SJSA1 (cell line): ENCODE data around the gene GPATCH1. TPM values are rescaled to one million over a fixed set of nuclear protein-coding genes. Genes with fewer than 3 reads are reported as not detected.
"Not testable (repeated sequence)": the region's sequence is repeated elsewhere in the genome, so short reads cannot be mapped to it uniquely, and the experiment has no call there.

Experiments used
- DNase-seq, 2 experiments: peaks; one replicate each; pipeline ENCODE4 v3.0.0-alpha.2; 2015 to 2020; ENCODE audit warnings: low spot score in 2 of 2, low read depth in 1 of 2
- H3K27ac ChIP-seq: fragments of 250-450 bp; sonication (Bioruptor Pico); 2 replicates; pipeline ENCODE4 v1.5.1; 2020; ENCODE audit warnings: mild to moderate bottlenecking, moderate library complexity
- H3K27me3 ChIP-seq: fragments of 250-450 bp; sonication (Bioruptor Pico); replicated peaks from 2 replicates; pipeline ENCODE4 v1.5.1; 2020; ENCODE audit warnings: mild to moderate bottlenecking, moderate library complexity
- H3K36me3 ChIP-seq: fragments of 250-450 bp; sonication (Bioruptor Pico); 2 replicates; pipeline ENCODE4 v1.5.1; 2020; ENCODE audit warnings: mild to moderate bottlenecking
- H3K4me1 ChIP-seq: fragments of 250-450 bp; sonication (Bioruptor Pico); replicated peaks from 2 replicates; pipeline ENCODE4 v1.6.1; 2021; ENCODE audit warnings: mild to moderate bottlenecking
- H3K4me3 ChIP-seq: fragments of 250-450 bp; sonication (Bioruptor Pico); 2 replicates; pipeline ENCODE4 v1.5.1; 2020; ENCODE audit warnings: mild to moderate bottlenecking
- H3K9me3 ChIP-seq: fragments of 250-450 bp; sonication (Bioruptor Pico); replicated peaks from 2 replicates; pipeline ENCODE4 v1.5.1; 2020; ENCODE audit warnings: mild to moderate bottlenecking
- total RNA-seq: library from RNA; depleted of rRNA; stranded (reverse); fragments of >200 nt; shearing (Covaris generic); gene quantifications from 2 replicates; pipeline ENCODE4 v1.2.3, GENCODE V29; 2014; rRNA removed

The GPATCH1 gene
- 12.1 and 18.3 TPM in 2 replicates for total RNA-seq

GRCh38 chr19:33080761-33081681, at the start of gene GPATCH1:
Gene GPATCH1 (plus strand): TSS chr19:33081181. CDS start chr19:33081194, 13 bp downstream.
- Histone ChIP-seq H3K27ac (peak within 1 kb of the TSS; percentile 42), H3K27me3 (no peaks in the 10 kb centered on the region), H3K36me3 (peaks cover 9% of the 10 kb centered on the region; the same call in 1 of the 2 replicates), H3K4me1 (peaks cover 42% of the 10 kb centered on the region), H3K4me3 (peak within 1 kb of the TSS; percentile 67), H3K9me3 (no peaks in the 10 kb centered on the region)
- DNase-seq, result peak; percentile 89 to 92

GRCh38 chr19:33032218-33032781, 48.7 kb upstream of the GPATCH1 start:
- no peaks in the 10 kb centered on the region for H3K27me3 ChIP-seq
- peaks cover 21% of the 10 kb centered on the region for H3K36me3 ChIP-seq
- H3K4me3 ChIP-seq, result no peak overlapping the region
- no peak overlapping the region for H3K27ac ChIP-seq
- H3K9me3 ChIP-seq, result no peaks in the 10 kb centered on the region
- DNase-seq, result no peak
- H3K4me1 ChIP-seq, result peaks cover 4% of the 10 kb centered on the region; the same call in 1 of the 2 replicates

- Histone ChIP-seq H3K9me3 (no peaks in the 10 kb centered on the region), H3K4me1 (peaks cover 12% of the 10 kb centered on the region), H3K36me3 (peaks cover 16% of the 10 kb centered on the region), H3K4me3 (no peak overlapping the region), H3K27ac (no peak overlapping the region), H3K27me3 (no peaks in the 10 kb centered on the region)
- DNase-seq, result no peak
Measured at GRCh38 chr19:33035461-33035860, 45.5 kb upstream of the GPATCH1 start.

- H3K4me3 ChIP-seq, DNase-seq, H3K9me3 ChIP-seq, H3K27ac ChIP-seq, H3K27me3 ChIP-seq: not testable (repeated sequence)
- Histone ChIP-seq H3K4me1 (peaks cover 22% of the 10 kb centered on the region), H3K36me3 (peaks cover 12% of the 10 kb centered on the region)
Measured at GRCh38 chr19:33036370-33037167, 44.4 kb upstream of the GPATCH1 start.

- not testable (repeated sequence) for H3K27ac ChIP-seq, H3K27me3 ChIP-seq, H3K9me3 ChIP-seq, DNase-seq, H3K4me3 ChIP-seq
- peaks cover 27% of the 10 kb centered on the region for H3K4me1 ChIP-seq
- H3K36me3 ChIP-seq, result peaks cover 17% of the 10 kb centered on the region
Measured at GRCh38 chr19:33037168-33038025, 43.6 kb upstream of the GPATCH1 start.

- Histone ChIP-seq H3K4me1 (peaks cover 27% of the 10 kb centered on the region), H3K27ac (no peak overlapping the region), H3K36me3 (peaks cover 24% of the 10 kb centered on the region), H3K9me3 (no peaks in the 10 kb centered on the region), H3K4me3 (no peak overlapping the region), H3K27me3 (no peaks in the 10 kb centered on the region)
- DNase-seq, result no peak
Measured at GRCh38 chr19:33039108-33039599, 41.8 kb upstream of the GPATCH1 start.

GRCh38 chr19:33039815-33040214, 41.2 kb upstream of the GPATCH1 start:
- no peak overlapping the region for H3K27ac ChIP-seq
- H3K4me1 ChIP-seq, result peaks cover 27% of the 10 kb centered on the region
- H3K36me3 ChIP-seq, result peaks cover 24% of the 10 kb centered on the region
- no peak for DNase-seq
- H3K9me3 ChIP-seq, result no peaks in the 10 kb centered on the region
- no peaks in the 10 kb centered on the region for H3K27me3 ChIP-seq
- H3K4me3 ChIP-seq, result no peak overlapping the region

- Histone ChIP-seq H3K27ac (peak overlapping the region; percentile 92), H3K27me3 (no peaks in the 10 kb centered on the region), H3K36me3 (peaks cover 24% of the 10 kb centered on the region), H3K4me1 (peaks cover 27% of the 10 kb centered on the region), H3K4me3 (no peak overlapping the region), H3K9me3 (no peaks in the 10 kb centered on the region)
- DNase-seq, result peak; percentile 93
Measured at GRCh38 chr19:33040994-33041827, 39.8 kb upstream of the GPATCH1 start.

GRCh38 chr19:33041828-33042160, 39.2 kb upstream of the GPATCH1 start:
- not testable (repeated sequence) for H3K9me3 ChIP-seq, DNase-seq, H3K4me3 ChIP-seq, H3K27me3 ChIP-seq
- H3K27ac ChIP-seq, result peak overlapping the region; percentile 92
- H3K4me1 ChIP-seq, result peaks cover 27% of the 10 kb centered on the region
- peaks cover 24% of the 10 kb centered on the region for H3K36me3 ChIP-seq

- Histone ChIP-seq H3K4me3 (no peak overlapping the region), H3K27me3 (no peaks in the 10 kb centered on the region), H3K4me1 (peaks cover 4% of the 10 kb centered on the region), H3K27ac (no peak overlapping the region), H3K36me3 (peaks cover 44% of the 10 kb centered on the region), H3K9me3 (no peaks in the 10 kb centered on the region)
- DNase-seq, result no peak
Measured at GRCh38 chr19:33047422-33047821, 33.6 kb upstream of the GPATCH1 start.

GRCh38 chr19:33048806-33049676, 31.9 kb upstream of the GPATCH1 start:
- Histone ChIP-seq H3K36me3 (peaks cover 42% of the 10 kb centered on the region), H3K27ac (no peak overlapping the region), H3K4me1 (0 out of 2 replicates have a peak, but pooled peaks cover 4% of the 10 kb centered on the region), H3K27me3 (no peaks in the 10 kb centered on the region), H3K9me3 (no peaks in the 10 kb centered on the region), H3K4me3 (no peak overlapping the region)
- no peak for DNase-seq
